Tibial nerve (tissue), 4 donors: ENCODE data around the gene SPATA6L.

Source experiments
- CTCF ChIP-seq, 5 experiments: fragments of 200-600 bp in 3 of 5; fragments of 450-650 bp in 2 of 5; sonication (generic) in 3 of 5; IDR thresholded peaks; one replicate each; pipeline ENCODE4 v1.5.1; 2016 to 2019; ENCODE audit warnings: antibody characterized with exemption in 5 of 5, mild to moderate bottlenecking in 3 of 5, moderate library complexity in 2 of 5
- EP300 ChIP-seq, 2 donors: sonication (generic); formaldehyde crosslinking; IDR thresholded peaks; one replicate each; pipeline ENCODE4 v1.6.1; 2017; ENCODE audit warnings: antibody characterized with exemption in 2 of 2, mild to moderate bottlenecking in 1 of 2
- POLR2A ChIP-seq, 2 donors: fragments of 450-650 bp; IDR thresholded peaks; one replicate each; pipeline ENCODE4 v1.6.1; 2017; ENCODE audit warnings: antibody characterized with exemption in 2 of 2, mild to moderate bottlenecking in 2 of 2, moderate library complexity in 2 of 2

- TF ChIP-seq CTCF (IDR thresholded peaks at IDR 0.05): no peak
- no peak for TF ChIP-seq POLR2A (IDR thresholded peaks at IDR 0.05)
- no peak for TF ChIP-seq EP300 (IDR thresholded peaks at IDR 0.05)
Observed at GRCh38 chr9:4639420-4639819, 26.9 kb downstream of the SPATA6L start.
